HTERT RPE-1 (cell line): ENCODE results near the gene PSTPIP1.
"Not testable (repeated sequence)": the region's sequence is repeated elsewhere in the genome, so short reads cannot be mapped to it uniquely, and the experiment has no call there.

Experiments used
- in situ Hi-C: fragments of 300-500 bp; cut with MboI; formaldehyde crosslinking; loops from 4 replicates; pipeline ENCODE4 v1.14.3; 2020; ENCODE audit warnings: low sequenced_read_pairs

The PSTPIP1 gene

DNA sequence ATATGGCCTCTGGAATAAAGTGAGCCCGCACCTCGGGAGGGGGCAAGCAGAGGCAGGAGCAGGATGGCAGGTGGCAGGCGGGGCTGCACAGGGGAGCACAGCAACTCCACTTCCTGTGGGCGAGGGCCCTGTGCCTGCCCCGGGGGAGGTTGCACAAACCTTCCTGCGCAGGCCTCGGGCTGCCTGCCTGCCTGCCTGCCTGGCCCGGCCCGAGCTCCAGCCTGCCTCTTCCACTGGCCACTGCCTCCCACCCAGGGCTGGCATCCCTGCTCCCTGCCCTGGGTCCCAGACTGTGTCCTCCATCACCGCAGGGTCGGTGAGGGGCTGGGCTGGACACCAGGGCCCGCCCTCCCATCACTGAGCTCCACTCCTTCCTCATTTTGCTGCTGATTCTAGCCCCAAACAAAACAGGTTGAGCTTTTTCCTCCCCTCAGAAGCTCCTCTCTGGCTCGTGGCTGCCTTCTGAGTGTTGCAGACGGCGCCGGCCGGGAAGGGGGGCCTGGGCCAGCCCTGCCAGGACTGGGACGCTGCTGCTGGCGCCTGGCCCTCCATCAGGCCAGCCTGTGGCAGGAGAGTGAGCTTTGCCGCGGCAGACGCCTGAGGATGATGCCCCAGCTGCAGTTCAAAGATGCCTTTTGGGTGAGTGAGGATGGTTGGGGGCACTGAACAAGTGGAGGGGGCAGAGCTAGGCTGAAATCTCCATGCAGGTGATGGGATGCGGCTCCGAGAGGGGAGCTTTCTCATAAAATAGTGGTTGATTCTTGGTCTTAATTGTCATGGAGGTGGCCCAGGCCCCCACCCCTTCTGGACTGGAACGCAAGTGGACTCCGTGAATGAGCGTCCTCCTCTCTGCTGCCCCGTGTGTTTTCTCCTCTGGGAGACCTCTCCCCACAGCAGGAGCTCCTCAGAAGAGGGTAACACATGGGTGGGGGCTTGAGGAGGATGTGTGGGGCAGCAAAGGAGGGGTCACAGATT is at the start of gene PSTPIP1:
PSTPIP1 (plus strand) TSS at position 156 of the 975 bp plus-strand sequence; CDS start at position 604, 448 bp downstream.
- in situ Hi-C loops, result no loop called here

DNA sequence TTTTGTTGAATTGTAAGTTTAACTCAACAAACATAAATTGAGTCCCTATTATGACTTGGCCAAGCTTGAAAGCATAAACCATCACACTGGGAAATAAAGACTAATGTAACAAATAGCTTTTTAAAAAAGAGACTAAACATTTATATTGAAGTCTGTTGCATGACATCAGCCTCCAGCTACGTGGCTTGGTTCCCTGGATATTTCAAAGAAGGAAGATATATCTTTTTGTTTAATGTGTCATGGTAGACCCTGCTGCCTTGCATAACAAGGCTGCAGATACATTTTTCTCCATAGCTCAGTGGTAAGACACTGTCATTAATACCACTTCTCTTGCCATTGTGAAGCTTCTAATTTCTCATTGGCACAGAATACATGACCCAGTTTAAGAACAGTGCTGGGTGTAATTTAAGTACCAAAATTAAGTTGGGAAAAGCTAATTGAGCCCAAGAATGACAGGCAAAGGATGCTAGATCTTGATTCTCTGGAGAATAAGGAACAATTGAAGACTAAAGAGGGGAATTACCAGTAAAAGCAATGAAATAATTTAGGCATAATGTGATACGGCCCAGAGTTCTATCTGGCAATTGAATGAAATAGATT is 49.3 kb upstream of the PSTPIP1 start:
- in situ Hi-C loops, result no loop called here

- in situ Hi-C loops, result no loop called here
Measured at GRCh38 chr15:76947454-76947853, 47.5 kb upstream of the PSTPIP1 start.

DNA sequence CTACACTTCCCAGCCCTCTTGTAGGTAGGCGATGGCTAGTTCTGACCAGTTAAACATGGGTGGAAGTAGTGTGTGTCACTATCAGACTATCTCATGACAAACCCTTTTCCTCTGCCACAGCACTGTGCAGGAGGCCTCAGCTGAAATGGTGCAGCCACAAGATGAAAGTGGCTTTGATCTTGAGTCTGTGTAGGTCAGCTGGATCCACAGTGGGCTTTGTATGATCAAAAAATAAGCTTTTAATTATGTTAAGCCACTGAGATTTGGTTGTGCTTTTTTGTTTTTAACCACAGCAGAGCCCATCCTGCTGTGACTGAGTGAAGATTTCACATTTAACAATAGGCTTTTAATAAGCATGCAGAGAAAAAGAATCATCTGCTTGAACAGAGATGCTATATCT is 43.7 kb upstream of the PSTPIP1 start:
- in situ Hi-C loops, result no loop called here

- in situ Hi-C loops, result no loop called here
Measured at GRCh38 chr15:76953913-76954312, 41.0 kb upstream of the PSTPIP1 start.

DNA sequence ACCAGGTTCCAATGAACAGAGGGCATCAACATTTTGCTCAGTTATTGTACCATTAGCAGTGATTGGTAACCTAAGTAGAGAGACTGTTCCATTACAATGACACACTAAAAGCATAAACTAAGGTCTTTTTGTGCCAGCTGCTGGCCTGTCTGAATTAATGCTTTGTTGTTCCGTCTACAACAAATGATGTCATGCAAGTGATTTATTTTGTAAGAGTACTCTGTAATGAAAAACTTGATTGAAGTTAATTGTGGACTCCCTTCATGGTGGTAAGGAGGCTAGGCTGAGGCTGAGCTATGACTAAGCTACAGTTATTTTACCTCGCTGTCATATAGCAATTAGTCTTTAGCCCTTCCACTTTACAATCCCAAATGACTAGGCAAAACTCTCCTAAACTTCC is 40.2 kb upstream of the PSTPIP1 start:
- in situ Hi-C loops, result no loop called here

DNA sequence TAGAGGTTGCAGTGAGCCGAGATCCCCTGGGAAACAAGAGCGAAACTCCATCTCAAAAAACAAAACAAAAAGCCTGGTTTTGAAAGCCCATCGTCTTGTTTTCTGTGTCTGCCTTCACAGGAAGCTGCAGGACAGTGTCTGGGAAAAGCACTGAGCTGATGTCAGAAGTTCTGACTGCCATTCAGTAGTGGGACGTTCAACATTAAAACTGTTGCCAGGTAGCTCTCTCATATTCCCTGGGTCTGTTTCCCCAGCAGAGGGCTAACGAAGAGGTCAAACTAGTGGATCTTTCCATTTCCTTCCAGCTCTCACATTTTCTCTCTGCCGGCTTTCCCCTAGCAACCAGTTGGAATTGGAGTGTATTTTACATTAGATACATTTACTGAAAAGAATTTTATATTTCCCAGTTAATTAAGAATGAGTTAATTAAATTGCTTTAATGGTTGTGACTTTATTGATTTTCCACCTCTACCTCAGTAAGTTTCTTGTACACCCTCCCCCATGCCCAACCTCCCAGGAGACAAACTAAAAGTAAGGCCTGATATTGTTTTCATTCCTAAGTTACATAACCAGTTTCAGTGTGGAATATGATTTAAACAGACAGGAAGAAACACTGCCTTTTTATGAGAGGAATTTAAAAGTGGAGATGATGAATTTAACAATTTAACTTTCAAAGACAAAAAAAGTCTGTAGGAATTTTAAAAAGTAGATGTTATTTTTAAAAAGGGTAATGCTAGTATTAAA is 33.5 kb upstream of the PSTPIP1 start:
- in situ Hi-C loops, result no loop called here

GRCh38 chr15:76962337-76963013 is 32.5 kb upstream of the PSTPIP1 start:
- in situ Hi-C loops, result no loop called here

GRCh38 chr15:76963596-76963995 is 31.3 kb upstream of the PSTPIP1 start:
- in situ Hi-C loops, result no loop called here

DNA sequence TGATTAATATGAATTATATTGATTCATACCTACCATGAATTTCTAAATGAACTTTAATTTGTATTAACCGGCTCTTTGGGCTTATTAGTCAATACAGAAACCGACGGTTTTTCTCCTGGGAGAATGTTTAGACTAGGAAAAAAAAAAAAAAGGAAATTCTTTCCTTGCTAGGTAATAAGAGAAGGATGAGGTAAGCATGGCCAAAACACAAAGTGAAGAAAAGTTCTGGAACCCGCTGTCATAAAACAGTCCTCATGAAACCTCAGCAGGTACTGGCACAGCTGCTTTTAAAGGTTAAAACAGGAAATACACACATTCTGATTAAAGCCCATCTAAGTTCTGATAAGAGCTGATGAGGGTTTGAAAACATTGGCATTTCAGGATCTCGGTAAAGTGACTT is 30.8 kb upstream of the PSTPIP1 start:
- in situ Hi-C loops, result no loop called here

DNA sequence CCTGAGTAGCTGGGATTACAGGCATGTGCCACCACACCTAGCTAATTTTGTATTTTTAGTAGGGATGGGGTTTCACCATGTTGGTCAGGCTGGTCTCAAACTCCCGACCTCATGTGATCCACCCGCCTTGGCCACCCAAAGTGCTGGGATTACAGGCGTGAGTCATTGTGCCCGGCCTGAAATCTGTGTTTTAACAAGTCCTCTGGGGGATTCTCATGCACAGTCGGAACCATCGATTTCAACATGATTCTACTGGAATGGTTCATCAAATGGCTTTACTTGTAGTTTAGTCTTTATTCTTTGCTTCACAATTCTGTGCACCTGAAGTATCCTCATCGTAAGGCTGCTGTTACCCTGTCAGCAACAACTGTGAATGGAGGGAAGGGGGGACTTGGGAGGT is 28.9 kb upstream of the PSTPIP1 start:
- in situ Hi-C loops, result not testable (repeated sequence)

DNA sequence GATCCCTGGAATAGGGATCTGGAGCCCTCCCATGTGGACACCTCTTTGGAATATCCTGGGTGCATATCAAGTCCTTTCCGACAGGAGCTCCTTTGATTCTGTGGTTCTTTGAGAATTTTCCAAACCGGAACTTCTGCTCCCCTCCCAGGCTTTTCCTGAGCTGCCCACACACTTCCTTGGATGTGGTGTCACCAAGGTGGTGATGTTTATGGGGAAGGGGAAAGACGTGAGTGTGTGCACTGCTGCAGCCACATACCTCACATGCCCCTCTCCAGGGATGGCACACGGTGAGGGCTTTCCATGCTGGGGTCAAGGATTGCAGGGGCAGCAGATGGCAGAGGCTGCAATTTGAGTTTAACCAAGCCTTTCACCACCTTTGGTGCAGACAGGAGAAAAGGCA is 27.9 kb upstream of the PSTPIP1 start:
- in situ Hi-C loops, result no loop called here

GRCh38 chr15:76968306-76968705 is 26.6 kb upstream of the PSTPIP1 start:
- in situ Hi-C loops, result no loop called here

GRCh38 chr15:76972389-76973361 is 22.3 kb upstream of the PSTPIP1 start:
- in situ Hi-C loops, result no loop called here

DNA sequence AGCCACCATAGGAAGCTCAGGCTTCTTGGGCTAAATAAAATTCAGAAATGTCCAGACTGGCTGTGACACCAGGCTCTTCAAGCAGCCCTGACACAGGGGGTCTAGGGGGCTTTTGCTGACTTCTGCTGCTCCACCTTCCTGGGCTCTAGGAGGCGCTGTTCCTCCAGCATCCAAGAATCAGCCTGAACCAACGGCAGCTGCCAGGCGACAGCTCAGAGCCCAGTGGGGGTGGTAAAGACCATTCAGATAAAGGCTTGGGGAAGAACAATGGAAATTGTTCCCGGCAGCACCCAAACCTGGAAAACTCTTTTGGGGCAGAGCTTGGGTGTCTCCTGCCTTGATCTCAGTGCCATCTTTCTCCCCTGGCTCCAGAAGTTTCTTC is 21.6 kb upstream of the PSTPIP1 start:
- in situ Hi-C loops, result no loop called here

DNA sequence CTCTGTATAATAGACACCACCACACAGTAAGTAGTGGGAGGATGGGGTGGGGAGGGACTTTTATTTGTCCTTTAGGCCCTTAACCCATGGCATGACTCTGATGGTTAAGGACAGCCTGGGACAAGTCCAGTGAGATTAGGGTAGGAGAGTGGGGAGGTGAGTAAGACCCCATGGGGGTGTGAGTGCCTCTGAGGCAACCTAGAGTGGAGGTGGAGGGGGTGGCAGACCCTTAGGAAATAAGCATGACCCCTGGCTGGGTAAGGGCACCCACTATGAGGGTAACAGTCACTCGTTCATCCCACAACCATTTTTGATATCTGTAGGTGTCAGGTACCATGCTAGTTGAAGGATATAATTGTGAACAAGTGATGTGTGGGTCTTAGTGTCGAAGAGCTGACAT is 21.0 kb upstream of the PSTPIP1 start:
- in situ Hi-C loops, result no loop called here

- in situ Hi-C loops, result no loop called here
Measured at GRCh38 chr15:76974456-76975036, 20.4 kb upstream of the PSTPIP1 start.

- in situ Hi-C loops, result no loop called here
Measured at GRCh38 chr15:76976141-76976540, 18.8 kb upstream of the PSTPIP1 start.

DNA sequence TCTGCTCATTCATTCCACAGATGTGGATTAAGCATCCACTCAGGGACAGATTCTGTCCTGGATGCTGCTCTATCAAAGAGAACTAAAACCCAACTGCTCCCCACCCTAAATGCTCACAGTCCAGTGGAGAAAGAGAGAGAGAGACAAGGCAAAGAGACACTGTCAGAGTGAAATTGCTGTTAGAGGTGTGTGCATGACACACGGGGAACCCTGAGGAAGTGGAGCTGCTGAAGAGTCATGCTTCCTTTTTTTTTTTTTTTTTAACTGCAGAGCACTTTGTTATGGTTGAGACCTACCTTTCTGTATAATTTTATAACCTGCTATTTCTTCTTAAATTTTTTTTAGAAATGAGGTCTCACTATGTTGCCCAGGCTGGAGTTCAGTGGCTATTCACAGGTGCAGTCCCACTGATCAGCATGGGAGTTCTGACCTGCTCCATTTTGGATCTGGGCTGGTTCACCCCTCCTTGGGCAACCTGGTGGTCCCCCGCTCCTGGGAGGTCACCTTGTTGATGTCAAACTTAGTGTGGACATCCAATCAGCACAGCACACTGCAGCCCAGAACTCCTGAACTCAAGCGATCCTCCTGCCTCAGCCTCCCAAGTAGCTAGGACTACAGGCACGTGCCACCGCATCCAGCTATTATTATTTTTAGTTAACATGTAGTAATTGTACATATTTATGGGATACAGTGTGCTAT is 18.2 kb upstream of the PSTPIP1 start:
- in situ Hi-C loops, result no loop called here
